ENCODE results near the gene MCOLN1. TPM values are rescaled to one million over a fixed set of nuclear protein-coding genes. Genes with fewer than 3 reads are reported as not detected.

The MCOLN1 gene
- total RNA-seq (2022; extraction: Qiagen RNA extraction; ENCODE audit: low read depth) = 9.9 to 15.7 TPM (median 11.8 TPM) in 5 replicates

DNA sequence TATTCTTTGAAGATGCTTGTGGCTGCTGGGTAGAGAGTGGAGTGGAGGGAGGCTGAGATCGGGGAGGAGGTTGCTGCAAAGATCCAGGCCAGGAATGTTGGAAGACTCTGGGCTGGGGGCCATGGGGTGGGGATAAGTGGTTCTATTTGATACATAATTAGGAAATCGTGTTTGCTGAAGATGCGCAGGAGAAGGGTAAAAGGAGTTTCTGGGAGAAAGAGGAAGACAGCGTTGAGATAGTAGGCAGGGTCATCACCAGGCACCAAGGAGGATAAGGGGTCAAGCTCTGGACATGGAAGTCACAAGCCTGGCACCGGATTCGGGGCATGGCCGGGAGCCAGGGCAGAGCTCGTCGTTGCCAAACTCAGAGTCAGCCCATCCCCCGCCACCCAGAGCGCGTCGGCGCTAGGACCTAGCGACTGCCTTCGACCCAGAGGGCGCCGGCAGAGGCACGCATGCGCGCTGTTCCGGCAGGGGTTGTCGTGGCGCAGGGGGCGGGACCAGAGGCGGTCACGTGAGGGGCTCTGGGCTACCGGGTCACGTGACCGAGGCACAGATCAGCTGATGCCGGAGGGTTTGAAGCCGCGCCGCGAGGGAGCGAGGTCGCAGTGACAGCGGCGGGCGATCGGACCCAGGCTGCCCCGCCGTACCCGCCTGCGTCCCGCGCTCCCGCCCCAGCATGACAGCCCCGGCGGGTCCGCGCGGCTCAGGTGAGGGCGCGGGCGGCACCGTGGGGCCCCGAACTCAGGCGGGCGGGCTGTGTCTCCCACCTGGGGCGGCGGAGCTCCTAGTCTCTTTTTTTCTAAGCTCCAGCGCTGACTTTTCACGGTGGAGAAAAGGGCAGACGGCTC is at the start of gene MCOLN1:
MCOLN1 (plus strand) TSS at position 553 of the 851 bp plus-strand sequence; CDS start at position 680, 127 bp downstream.

DNA sequence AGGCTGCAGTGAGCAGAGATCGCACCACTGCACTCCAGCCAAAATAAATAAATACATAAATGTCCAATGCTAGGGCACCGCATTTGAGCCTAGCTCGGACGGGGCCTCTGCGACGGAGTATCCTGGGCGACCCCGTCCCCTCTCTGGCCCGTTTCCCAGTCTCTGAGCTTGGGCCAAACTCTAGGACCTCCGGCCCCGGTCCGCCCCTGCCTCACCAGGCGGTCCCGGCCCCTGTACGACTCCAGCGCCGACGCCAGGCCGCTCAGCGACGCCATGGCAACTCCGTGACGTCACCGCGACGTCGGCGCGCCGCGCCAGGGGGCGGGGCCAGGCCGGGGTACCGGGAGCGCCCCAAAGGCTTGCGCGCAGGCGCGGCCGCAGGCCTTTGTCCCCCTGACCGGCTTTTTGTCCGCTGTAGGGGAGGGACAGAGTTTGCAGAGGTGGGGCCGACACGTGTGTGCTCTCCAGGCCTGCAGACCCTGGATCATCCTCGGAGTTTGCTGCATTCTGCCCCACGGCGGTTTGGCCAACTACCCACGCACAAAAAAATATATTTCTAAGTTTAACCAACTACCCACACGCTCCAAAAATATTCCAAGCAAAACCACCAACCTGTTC is 33.6 kb upstream of the MCOLN1 start, which contains the start of gene PEX11G:
PEX11G (minus strand) TSS at position 300 of the 618 bp plus-strand sequence; CDS start at position 275, 25 bp downstream.

DNA sequence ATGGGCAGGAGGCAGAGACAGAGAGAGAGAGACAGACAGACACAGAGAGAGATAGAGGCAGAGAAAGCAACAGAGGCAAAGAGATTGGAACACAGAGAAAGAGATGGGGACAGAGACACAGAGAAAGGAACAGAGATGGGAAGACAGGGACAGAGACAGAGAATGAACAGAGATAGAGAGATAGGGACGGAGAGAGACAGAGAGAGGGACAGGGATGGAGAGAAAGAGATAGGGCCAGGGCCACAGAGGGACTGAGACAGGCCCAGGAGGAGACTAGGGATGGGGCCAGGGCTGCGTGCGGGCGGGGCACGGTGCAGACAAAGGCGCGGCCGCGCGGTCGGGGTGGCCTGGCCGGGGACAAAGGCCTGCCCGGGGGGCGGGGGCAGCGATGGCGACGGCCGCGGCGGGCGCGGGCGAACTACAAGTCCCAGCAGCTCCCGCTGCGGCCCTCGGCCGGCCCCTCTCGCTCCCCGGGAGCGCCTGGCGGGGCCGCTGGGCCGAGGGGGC is 6.7 kb upstream of the MCOLN1 start, which contains the start of gene ZNF358:
ZNF358 (plus strand) TSS at position 459 of the 507 bp plus-strand sequence. CDS start 3,140 bp downstream, outside the sequence.

DNA sequence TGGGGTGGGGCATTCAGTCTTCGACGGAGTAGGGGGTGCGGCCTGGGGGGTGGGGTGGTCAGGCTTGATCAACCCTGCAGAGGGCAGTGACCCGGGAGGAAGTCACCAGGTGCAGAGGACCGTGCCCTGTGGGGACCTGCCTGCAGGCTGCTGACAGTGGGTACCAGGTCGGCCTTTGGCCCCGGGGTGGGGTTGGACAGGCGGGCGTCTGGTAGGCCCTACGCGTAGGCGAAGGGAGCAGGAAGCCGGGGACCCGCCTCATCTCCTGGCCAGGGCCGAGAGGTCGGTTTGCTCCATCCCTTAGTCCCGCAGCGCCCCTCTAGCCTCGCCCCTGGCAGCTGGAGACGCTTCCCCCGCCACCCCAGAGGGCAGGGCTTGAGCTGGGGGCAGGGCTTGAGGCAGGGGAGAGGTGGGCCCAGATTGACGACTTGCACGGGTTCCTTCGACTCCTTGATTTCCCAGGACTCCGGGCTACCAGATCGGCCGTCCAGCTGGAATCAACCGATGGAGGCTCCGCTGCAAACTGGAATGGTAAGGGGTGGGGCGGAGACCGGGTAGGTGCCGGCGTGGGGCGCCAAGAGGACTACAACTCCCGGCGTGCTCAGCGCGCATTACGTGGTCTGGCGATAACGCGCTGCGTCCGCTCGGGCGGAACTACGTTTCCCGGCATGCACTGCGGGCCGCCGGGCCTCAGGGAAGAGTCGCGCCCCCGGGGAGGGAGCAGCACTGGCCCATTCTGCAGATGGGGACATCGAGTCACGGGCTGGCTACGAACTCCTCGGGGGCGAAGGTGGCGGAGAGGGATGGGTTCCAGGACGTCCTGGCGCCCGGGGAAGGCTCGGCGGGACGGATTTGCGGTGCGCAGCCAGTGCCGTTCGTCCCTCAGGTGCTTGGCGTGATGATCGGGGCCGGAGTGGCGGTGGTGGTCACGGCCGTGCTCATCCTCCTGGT is 12.9 kb downstream of the MCOLN1 start, which contains the start of gene PNPLA6:
PNPLA6 (plus strand) TSS at position 671 of the 951 bp plus-strand sequence; CDS start at position 743, 72 bp downstream.

Other genes with a start within 250 kb of the MCOLN1 start
- gene INSR, start 228.2 kb upstream of the MCOLN1 start, total RNA-seq (2022; extraction: Qiagen RNA extraction; ENCODE audit: low read depth) = 2.4 to 3.1 TPM (median 2.9 TPM) in 5 replicates
- 45.9 to 56.3 TPM (median 54.0 TPM) in 5 replicates for gene ARHGEF18, start 173.7 kb upstream of the MCOLN1 start, total RNA-seq (2022; extraction: Qiagen RNA extraction; ENCODE audit: low read depth)
- gene PEX11G, start 33.6 kb upstream of the MCOLN1 start, total RNA-seq (2022; extraction: Qiagen RNA extraction; ENCODE audit: low read depth) = 1.7 to 2.3 TPM (median 1.9 TPM) in 5 replicates
- 14.7 to 21.4 TPM (median 16.0 TPM) in 5 replicates for gene ZNF358, start 6.5 kb upstream of the MCOLN1 start, total RNA-seq (2022; extraction: Qiagen RNA extraction; ENCODE audit: low read depth)
- gene PNPLA6, start 13.1 kb downstream of the MCOLN1 start, total RNA-seq (2022; extraction: Qiagen RNA extraction; ENCODE audit: low read depth) = 32.5 to 42.9 TPM (median 34.6 TPM) in 5 replicates
- 2.5 to 4.6 TPM (median 4.1 TPM) in 5 replicates for gene CAMSAP3, start 73.2 kb downstream of the MCOLN1 start, total RNA-seq (2022; extraction: Qiagen RNA extraction; ENCODE audit: low read depth)
- 22.3 to 28.5 TPM (median 25.5 TPM) in 5 replicates for gene XAB2, start 106.9 kb downstream of the MCOLN1 start, total RNA-seq (2022; extraction: Qiagen RNA extraction; ENCODE audit: low read depth)
- 44.0 to 65.6 TPM (median 46.6 TPM) in 5 replicates for gene PET100, start 107.2 kb downstream of the MCOLN1 start, total RNA-seq (2022; extraction: Qiagen RNA extraction; ENCODE audit: low read depth)
- gene PCP2, start 111.1 kb downstream of the MCOLN1 start, total RNA-seq (2022; extraction: Qiagen RNA extraction; ENCODE audit: low read depth) = not detected in 5 replicates
- gene STXBP2, start 114.5 kb downstream of the MCOLN1 start, total RNA-seq (2022; extraction: Qiagen RNA extraction; ENCODE audit: low read depth) = 36.6 to 42.0 TPM (median 39.7 TPM) in 5 replicates
- gene RETN, start 146.4 kb downstream of the MCOLN1 start, total RNA-seq (2022; extraction: Qiagen RNA extraction; ENCODE audit: low read depth) = not detected in 5 replicates
- not detected in 5 replicates for gene MCEMP1, start 154.5 kb downstream of the MCOLN1 start, total RNA-seq (2022; extraction: Qiagen RNA extraction; ENCODE audit: low read depth)
- gene TRAPPC5, start 158.2 kb downstream of the MCOLN1 start, total RNA-seq (2022; extraction: Qiagen RNA extraction; ENCODE audit: low read depth) = 43.8 to 95.6 TPM (median 89.8 TPM) in 5 replicates
- gene FCER2, start 179.5 kb downstream of the MCOLN1 start, total RNA-seq (2022; extraction: Qiagen RNA extraction; ENCODE audit: low read depth) = not detected in 5 replicates
- not detected in 5 replicates for gene CLEC4G, start 209.5 kb downstream of the MCOLN1 start, total RNA-seq (2022; extraction: Qiagen RNA extraction; ENCODE audit: low read depth)
- gene CD209, start 224.9 kb downstream of the MCOLN1 start, total RNA-seq (2022; extraction: Qiagen RNA extraction; ENCODE audit: low read depth) = not detected in 5 replicates
- gene CLEC4M, start 240.6 kb downstream of the MCOLN1 start, total RNA-seq (2022; extraction: Qiagen RNA extraction; ENCODE audit: low read depth) = 0.06 TPM in 1 of 5 replicates, not detected in the others